Body of pancreas (tissue), 4 donors: ENCODE measurements around the gene CLEC4E. TPM values are rescaled to one million over a fixed set of nuclear protein-coding genes. Genes with fewer than 3 reads are reported as not detected.
"Not testable (repeated sequence)": the region's sequence is repeated elsewhere in the genome, so short reads cannot be mapped to it uniquely, and the experiment has no call there.

ENCODE experiments used
- ATAC-seq: fragments of 150-250 bp; one replicate; pipeline ENCODE4 v1.9.1; 2016
- DNase-seq, 4 donors: peaks; one replicate each; pipeline ENCODE4 v3.0.0-alpha.2; 2019
- H3K27ac ChIP-seq, 4 donors: fragments of 200-600 bp; sonication (generic); 1 replicate in 3 of 4; 2 replicates in 1 of 4; pipeline versions ENCODE4 v1.5.1 to v1.6.1; 2016 to 2019; ENCODE audit warnings: mild to moderate bottlenecking in 1 of 4, mixed read lengths in 1 of 4, moderate library complexity in 1 of 4
- H3K27me3 ChIP-seq, 2 donors: fragments of 200-600 bp; sonication (generic); one replicate each; pipeline ENCODE4 v1.6.0; 2016; ENCODE audit warnings: mild to moderate bottlenecking in 1 of 2
- H3K36me3 ChIP-seq, 2 donors: fragments of 200-600 bp; sonication (generic); replicated peaks in 1 of 2; 2 replicates each; pipeline ENCODE4 v1.5.1; 2016; ENCODE audit warnings: low read depth in 2 of 2; ENCODE audit not compliant: insufficient read depth in 1 of 2
- H3K4me1 ChIP-seq: fragments of 200-600 bp; sonication (generic); one replicate; pipeline ENCODE4 v1.6.0; 2016
- H3K4me3 ChIP-seq, 2 donors: fragments of 200-600 bp; sonication (generic); 1 replicate in 1 of 2; 2 replicates in 1 of 2; pipeline ENCODE4 v1.5.1; 2016 to 2019
- H3K9me3 ChIP-seq, 3 donors: fragments of 200-600 bp; sonication (generic); 1 replicate in 2 of 3; 2 replicates in 1 of 3; pipeline ENCODE4 v1.5.1; 2016
- CTCF ChIP-seq, 7 experiments: fragments of 450-650 bp in 4 of 7; fragments of 200-600 bp in 3 of 7; sonication (generic) in 3 of 7; IDR thresholded peaks; one replicate each; pipeline ENCODE4 v1.5.1; 2016 to 2019; ENCODE audit warnings: antibody characterized with exemption in 7 of 7
- POLR2A ChIP-seq, 3 donors: fragments of 450-650 bp; IDR thresholded peaks; one replicate each; pipeline ENCODE4 v1.6.1; 2016; ENCODE audit warnings: antibody characterized with exemption in 3 of 3, mild to moderate bottlenecking in 2 of 3
- WGBS, 2 donors: methylation state at CpG; one replicate each; pipeline ENCODE4 v1.1.5; 2017; 5-methylcytosine and 5-hydroxymethylcytosine counted together
- intact Hi-C: fragments of 100-400 bp; cut with DNase I; formaldehyde crosslinking; loops from one replicate; pipeline ENCODE4 v1.15.1; 2023
- total RNA-seq, 2 donors: library from RNA; depleted of rRNA; stranded (reverse); fragments of >200 nt; gene quantifications; one replicate each; pipeline ENCODE4 v1.1.0, GENCODE V29; 2016

The CLEC4E gene
- 1 to 10 TPM in 1 of 2 donors, under 1 TPM in 1; 0.33 to 2.6 TPM for total RNA-seq

GRCh38 chr12:8540831-8541230 lies at the start of gene CLEC4E:
TSS of gene CLEC4E (minus strand) at chr12:8540905. CDS start at chr12:8540797, 108 bp downstream.
- intact Hi-C loops, result not testable (repeated sequence)

GRCh38 chr12:8589679-8590078 lies 49.0 kb upstream of the CLEC4E start:
- Histone ChIP-seq H3K27ac (no peak overlapping the region), H3K9me3 (no peaks in the 10 kb centered on the region), H3K4me1 (no peaks in the 10 kb centered on the region), H3K27me3 (no peaks in the 10 kb centered on the region), H3K4me3 (no peak overlapping the region), H3K36me3 (no peaks in the 10 kb centered on the region)
- intact Hi-C loops, result no loop called here
- 67 to 71% methylated on average over 7 of the region's 7 CpGs for WGBS, 2 donors
- DNase-seq, result no peak
- TF ChIP-seq CTCF (IDR thresholded peaks at IDR 0.05) (no peak), POLR2A (IDR thresholded peaks at IDR 0.05) (no peak)
- ATAC-seq, result no peak

More at GRCh38 chr12:8540831-8541230, at the start of gene CLEC4E:
- not testable (repeated sequence) for ATAC-seq, H3K36me3 ChIP-seq, H3K9me3 ChIP-seq, H3K27me3 ChIP-seq, DNase-seq, H3K4me1 ChIP-seq, H3K4me3 ChIP-seq
- TF ChIP-seq POLR2A (IDR thresholded peaks at IDR 0.05), result peak in 1 of 3 donors; percentile 17
- peak within 1 kb of the TSS in 1 of 4 donors; percentile 2 for H3K27ac ChIP-seq
- WGBS, 2 donors, result 35 to 40% methylated on average over 4 of the region's 4 CpGs

GRCh38 chr12:8584478-8584877 lies 43.8 kb upstream of the CLEC4E start:
- H3K36me3 ChIP-seq, H3K27me3 ChIP-seq, ATAC-seq, H3K27ac ChIP-seq, intact Hi-C loops, H3K4me3 ChIP-seq, H3K9me3 ChIP-seq, H3K4me1 ChIP-seq, DNase-seq: not testable (repeated sequence)
- 83 to 90% methylated on average over 13 of the region's 13 CpGs for WGBS, 2 donors

- H3K36me3 ChIP-seq, result no peaks in the 10 kb centered on the region
- TF ChIP-seq POLR2A (IDR thresholded peaks at IDR 0.05), result no peak
- TF ChIP-seq CTCF (IDR thresholded peaks at IDR 0.05), result no peak
- no peaks in the 10 kb centered on the region for H3K9me3 ChIP-seq
- H3K27me3 ChIP-seq, result no peaks in the 10 kb centered on the region
- no peaks in the 10 kb centered on the region for H3K4me1 ChIP-seq
- intact Hi-C loops, result no loop called here
- no peak for DNase-seq
- no peak overlapping the region for H3K27ac ChIP-seq
- H3K4me3 ChIP-seq, result no peak overlapping the region
- no peak for ATAC-seq
- 70 to 78% methylated on average over 7 of the region's 7 CpGs for WGBS, 2 donors
These were observed 43.3 kb upstream of the CLEC4E start for GRCh38 chr12:8584004-8584403.

GRCh38 chr12:8581098-8581784 lies 40.5 kb upstream of the CLEC4E start:
- WGBS, 2 donors, result 23 to 37% methylated on average over 9 of the region's 9 CpGs
- H3K36me3 ChIP-seq, result no peaks in the 10 kb centered on the region
- H3K9me3 ChIP-seq, result no peaks in the 10 kb centered on the region
- H3K27ac ChIP-seq, result no peak overlapping the region
- no peaks in the 10 kb centered on the region for H3K4me1 ChIP-seq
- TF ChIP-seq CTCF (IDR thresholded peaks at IDR 0.05), result no peak
- TF ChIP-seq POLR2A (IDR thresholded peaks at IDR 0.05), result no peak
- H3K27me3 ChIP-seq, result no peaks in the 10 kb centered on the region
- H3K4me3 ChIP-seq, result no peak overlapping the region
- DNase-seq, result no peak
- intact Hi-C loops, result no loop called here
- no peak for ATAC-seq

GRCh38 chr12:8577879-8578278 lies 37.2 kb upstream of the CLEC4E start:
- DNase-seq (no peak), ATAC-seq (no peak)
- H3K9me3 ChIP-seq, result no peaks in the 10 kb centered on the region
- H3K27ac ChIP-seq, result no peak overlapping the region
- no peaks in the 10 kb centered on the region for H3K4me1 ChIP-seq
- H3K36me3 ChIP-seq, result no peaks in the 10 kb centered on the region
- intact Hi-C loops, result no loop called here
- WGBS, 2 donors, result 71% methylated on average over 3 of the region's 3 CpGs
- H3K27me3 ChIP-seq, result no peaks in the 10 kb centered on the region
- no peak overlapping the region for H3K4me3 ChIP-seq
- TF ChIP-seq POLR2A (IDR thresholded peaks at IDR 0.05), result no peak
- TF ChIP-seq CTCF (IDR thresholded peaks at IDR 0.05), result no peak
